ENCODE results near the gene SPC24. TPM values are rescaled to one million over a fixed set of nuclear protein-coding genes. Genes with fewer than 3 reads are reported as not detected.

The SPC24 gene
- total RNA-seq, 1 experiment from 2014 or later = 33.9 TPM

GRCh38 chr19:11111771-11112144 is 43.8 kb downstream of the SPC24 start:
- BruUV-seq (replicated peaks) = no TSS peak
- intact Hi-C loops (cut with micrococcal nuclease) = no loop called here
- ChIA-PET CTCF (interaction anchor here (1.2 kb wide), 1 partner anchor 76 kb away, joined by 4 read pairs; no protein-coding TSS in a partner anchor), RAD21 (ENCODE audit: low non-redundant PET in 1 of 2, low total read pairs in 2 of 2, uncharacterized antibody in 2 of 2, unreplicated experiment in 2 of 2) (no interaction called here), POLR2A (no interaction called here)
- Histone ChIP-seq H2AFZ (ENCODE audit: low read depth, low read length, poor library complexity, severe bottlenecking) (no peak overlapping the region), H3K9me2 (ENCODE audit: insufficient read depth) (no peaks in the 10 kb centered on the region), H3K9ac (ENCODE audit: low read length) (no peak overlapping the region), H4K20me1 (ENCODE audit: insufficient read depth) (no peaks in the 10 kb centered on the region; the same call in 1 of the 2 replicates), H3K27me3 (ENCODE audit: insufficient read depth, low read length) (no peaks in the 10 kb centered on the region), H3K9me3 (ENCODE audit: control insufficient read depth in 1 of 2, insufficient read depth in 1 of 2, low read depth in 1 of 2, low read length in 2 of 2) (no peaks in the 10 kb centered on the region), H3K79me2 (ENCODE audit: insufficient read depth, low read length) (peaks cover 18% of the 10 kb centered on the region), H3K4me3 (replicated peaks in 1 of 2; ENCODE audit: low read depth in 1 of 2, low read length in 2 of 2) (no peak overlapping the region), H3K27ac (ENCODE audit: low read depth, low read length) (no peak overlapping the region), H3K36me3 (ENCODE audit: control insufficient read depth in 1 of 2, insufficient read depth in 2 of 2, low read length in 2 of 2) (peaks cover 70 to 72% of the 10 kb centered on the region in 2 experiments), H3K4me1 (ENCODE audit: control insufficient read depth in 1 of 2, insufficient read depth in 2 of 2, low read length in 2 of 2) (no peaks in the 10 kb centered on the region), H3K4me2 (ENCODE audit: low read length) (no peak overlapping the region)
- TF ChIP-seq SRF (IDR thresholded peaks at IDR 0.05; ENCODE audit: low read depth) = no peak
- TF ChIP-seq TCF7L2 (IDR thresholded peaks at IDR 0.05; ENCODE audit: borderline replicate concordance, extremely low read depth, insufficient read depth, insufficient read length) = no peak
- no peak for TF ChIP-seq ZFX (IDR thresholded peaks at IDR 0.05)
- no peak for TF ChIP-seq MAX (IDR thresholded peaks at IDR 0.05)
- no peak for TF ChIP-seq EGR1 (IDR thresholded peaks at IDR 0.05; ENCODE audit: low read depth)
- TF ChIP-seq ZNF274 (IDR thresholded peaks at IDR 0.05; ENCODE audit: low read depth, low read length) = no peak
- TF ChIP-seq ZBTB33 (IDR thresholded peaks at IDR 0.05; ENCODE audit: extremely low read depth, insufficient replicate concordance, low read length) = no peak
- ATAC-seq (no peak), DNase-seq (ENCODE audit: low read depth, low spot score) (no peak)

All from HCT116 (cell line).